Epithelial cell of esophagus (primary cell): ENCODE measurements around the gene FBLIM1.
"Not testable (repeated sequence)": the region's sequence is repeated elsewhere in the genome, so short reads cannot be mapped to it uniquely, and the experiment has no call there.

Experiments used
- DNase-seq: peaks from one replicate; pipeline ENCODE4 v3.0.0; 2010; ENCODE audit warnings: low read depth
- H3K4me3 ChIP-seq: 2 replicates; pipeline ENCODE4 v1.5.1; 2011; ENCODE audit warnings: mild to moderate bottlenecking, low read length, control low read depth
- TF ChIP-seq, protein P1 (sequence below): IDR thresholded peaks from 2 replicates; pipeline ENCODE4 v1.5.1; 2011; ENCODE audit warnings: low read depth, mild to moderate bottlenecking, low read length, control low read depth, inconsistent platforms; ENCODE audit not compliant: insufficient read depth; ENCODE audit errors: missing control alignments

FBLIM1 gene

DNA sequence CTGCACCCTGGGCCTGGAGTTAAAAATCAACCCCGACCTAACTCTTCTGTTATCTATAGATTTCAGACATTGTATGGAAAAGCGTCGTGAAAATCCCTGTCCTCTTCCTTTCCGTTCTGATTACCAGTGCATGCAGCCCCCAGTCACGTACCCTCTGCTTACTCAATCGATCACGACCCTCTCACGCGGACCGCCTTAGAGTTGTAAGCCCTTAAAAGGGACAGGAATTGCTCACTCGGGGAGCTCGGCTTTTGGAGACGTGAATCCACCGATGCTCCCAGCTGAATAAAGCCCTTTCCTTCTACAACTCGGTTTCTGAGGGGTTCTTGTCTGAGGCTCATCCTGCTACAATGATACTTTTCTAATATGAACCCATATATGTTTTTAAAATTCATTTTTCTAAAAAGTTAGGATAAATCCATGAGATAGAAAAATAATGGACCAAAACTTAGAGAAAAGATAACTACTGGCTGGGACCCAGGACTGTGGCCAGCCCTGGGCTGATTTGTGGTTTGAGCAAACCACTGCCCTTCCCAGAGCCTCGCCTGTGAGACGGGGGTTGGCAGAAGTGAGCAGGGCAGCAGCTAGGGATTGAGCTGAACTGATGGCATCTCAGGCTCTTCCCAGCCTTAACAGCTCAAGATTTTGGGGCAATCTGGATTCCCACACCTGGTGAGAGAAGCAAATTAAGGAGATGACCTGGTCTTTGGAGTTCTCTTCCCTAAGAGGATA lies 43.8 kb downstream of the FBLIM1 start:
- H3K4me3 ChIP-seq: no peak overlapping the region
- no peak for DNase-seq
- TF ChIP-seq, protein P1, sequence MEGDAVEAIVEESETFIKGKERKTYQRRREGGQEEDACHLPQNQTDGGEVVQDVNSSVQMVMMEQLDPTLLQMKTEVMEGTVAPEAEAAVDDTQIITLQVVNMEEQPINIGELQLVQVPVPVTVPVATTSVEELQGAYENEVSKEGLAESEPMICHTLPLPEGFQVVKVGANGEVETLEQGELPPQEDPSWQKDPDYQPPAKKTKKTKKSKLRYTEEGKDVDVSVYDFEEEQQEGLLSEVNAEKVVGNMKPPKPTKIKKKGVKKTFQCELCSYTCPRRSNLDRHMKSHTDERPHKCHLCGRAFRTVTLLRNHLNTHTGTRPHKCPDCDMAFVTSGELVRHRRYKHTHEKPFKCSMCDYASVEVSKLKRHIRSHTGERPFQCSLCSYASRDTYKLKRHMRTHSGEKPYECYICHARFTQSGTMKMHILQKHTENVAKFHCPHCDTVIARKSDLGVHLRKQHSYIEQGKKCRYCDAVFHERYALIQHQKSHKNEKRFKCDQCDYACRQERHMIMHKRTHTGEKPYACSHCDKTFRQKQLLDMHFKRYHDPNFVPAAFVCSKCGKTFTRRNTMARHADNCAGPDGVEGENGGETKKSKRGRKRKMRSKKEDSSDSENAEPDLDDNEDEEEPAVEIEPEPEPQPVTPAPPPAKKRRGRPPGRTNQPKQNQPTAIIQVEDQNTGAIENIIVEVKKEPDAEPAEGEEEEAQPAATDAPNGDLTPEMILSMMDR: no peak

GRCh38 chr1:15803380-15803779 lies 44.8 kb downstream of the FBLIM1 start:
- TF ChIP-seq, protein P1: peak; percentile 39
- no peak overlapping the region for H3K4me3 ChIP-seq
- DNase-seq: no peak

GRCh38 chr1:15804060-15804459 lies 45.5 kb downstream of the FBLIM1 start:
- no peak for DNase-seq
- no peak overlapping the region for H3K4me3 ChIP-seq
- TF ChIP-seq, protein P1: no peak

- no peak overlapping the region for H3K4me3 ChIP-seq
- TF ChIP-seq, protein P1: no peak
- no peak for DNase-seq
These were observed 48.5 kb downstream of the FBLIM1 start for GRCh38 chr1:15807121-15807520.

DNA sequence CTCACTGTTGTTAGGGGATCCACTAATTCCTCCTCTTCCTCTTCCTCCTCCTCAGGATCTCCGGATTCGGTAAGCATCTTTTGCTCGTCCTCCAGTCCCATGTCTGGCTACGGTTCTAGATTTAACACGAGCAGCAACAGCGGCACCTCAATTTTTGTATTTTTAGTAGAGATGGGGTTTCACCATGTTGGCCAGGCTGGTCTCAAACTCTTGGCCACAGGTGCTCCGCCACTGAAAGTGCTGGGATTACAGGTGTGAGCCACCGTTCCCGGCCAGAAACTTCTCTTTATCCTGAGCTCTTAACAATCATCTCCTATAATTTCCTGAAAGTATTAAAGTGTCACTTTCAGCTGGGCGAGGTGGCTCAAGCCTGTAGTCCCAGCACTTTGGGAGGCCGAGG lies 49.0 kb downstream of the FBLIM1 start, which contains the start of gene UQCRHL:
UQCRHL (minus strand) TSS at position 101 of the 400 bp plus-strand sequence; CDS start at position 101, 0 bp downstream.
- H3K4me3 ChIP-seq, DNase-seq: not testable (repeated sequence)

GRCh38 chr1:15808955-15809354 lies 50.4 kb downstream of the FBLIM1 start:
- no peak overlapping the region for H3K4me3 ChIP-seq
- DNase-seq: no peak
- TF ChIP-seq, protein P1: no peak

DNA sequence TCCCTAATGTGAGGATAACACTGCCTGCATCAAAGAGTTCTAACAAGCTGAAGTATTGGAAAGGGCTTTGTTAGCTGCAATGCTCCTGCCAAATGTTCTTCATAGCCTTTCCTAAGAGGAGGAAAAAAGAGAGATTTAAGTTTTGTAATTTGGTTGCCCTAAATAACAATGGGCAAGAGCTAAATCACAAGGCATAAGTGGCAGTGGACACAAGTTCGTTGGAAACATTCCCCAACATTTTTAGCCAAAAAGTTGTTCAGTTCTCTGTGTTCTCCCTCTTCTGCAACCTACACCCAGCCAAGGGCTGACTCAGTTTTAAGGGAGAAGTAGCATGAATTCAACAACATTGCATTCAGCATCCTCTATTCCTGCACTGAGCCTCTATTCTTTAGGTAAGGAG lies 51.5 kb downstream of the FBLIM1 start:
- DNase-seq: no peak
- H3K4me3 ChIP-seq: no peak overlapping the region
- TF ChIP-seq, protein P1: no peak
